CD4-positive, alpha-beta T cell (primary cell): Measurements from ENCODE around the gene SNAPC4. TPM values are rescaled to one million over a fixed set of nuclear protein-coding genes. Genes with fewer than 3 reads are reported as not detected.

Experiments used
- ATAC-seq: fragments of 200-7000 bp; cut with Tn5 transposase; one replicate; pipeline ENCODE4 v1.10.0; 2022; ENCODE audit warnings: mild to moderate bottlenecking; ENCODE audit not compliant: poor library complexity
- CTCF ChIA-PET: fragments of 350-600 bp; sonication (Branson Sonifier 250); formaldehyde crosslinking; loops from one replicate; lab custom pipeline; 2021; ENCODE audit warnings: antibody characterized with exemption, inconsistent platforms; lab: Charles Lee
- POLR2A ChIA-PET: fragments of 350-600 bp; sonication (Branson Sonifier 250); formaldehyde crosslinking; loops from one replicate; lab custom pipeline; 2021; ENCODE audit warnings: antibody characterized with exemption, inconsistent platforms; lab: Charles Lee
- DNase-seq, 14 experiments: peaks; one replicate each; pipeline ENCODE4 v3.0.0-alpha.2; 2013 to 2020; ENCODE audit warnings: mixed read lengths in 2 of 14
- H3K27ac ChIP-seq, 2 donors: one replicate each; pipeline versions ENCODE4 v1.5.1 to v1.7.0; 2013; ENCODE audit warnings: low read length in 2 of 2, low read depth in 1 of 2, mild to moderate bottlenecking in 1 of 2
- H3K27me3 ChIP-seq, 2 experiments: 1 replicate in 1 of 2; 2 replicates in 1 of 2; pipeline versions ENCODE4 v1.6.1 to v1.7.0; 2013; ENCODE audit warnings: low read length in 2 of 2, control low read depth in 1 of 2, mild to moderate bottlenecking in 1 of 2, moderate library complexity in 1 of 2; ENCODE audit not compliant: insufficient read depth in 2 of 2, control insufficient read depth in 1 of 2
- H3K36me3 ChIP-seq: one replicate; pipeline ENCODE4 v1.6.1; 2013; ENCODE audit warnings: low read length, control low read depth; ENCODE audit not compliant: insufficient read depth
- H3K4me1 ChIP-seq: one replicate; pipeline ENCODE4 v1.6.1; 2013; ENCODE audit warnings: low read length, control low read depth; ENCODE audit not compliant: insufficient read depth
- H3K4me3 ChIP-seq: one replicate; pipeline ENCODE4 v1.5.1; 2013; ENCODE audit warnings: mild to moderate bottlenecking, low read length, moderate library complexity
- H3K9me3 ChIP-seq, 2 experiments: 1 replicate in 1 of 2; 2 replicates in 1 of 2; pipeline versions ENCODE4 v1.6.1 to v1.7.0; 2013; ENCODE audit warnings: low read length in 2 of 2, mild to moderate bottlenecking in 2 of 2, control low read depth in 1 of 2, moderate library complexity in 1 of 2; ENCODE audit not compliant: control insufficient read depth in 1 of 2, insufficient read depth in 1 of 2
- H3K27ac Mint-ChIP-seq: one replicate; pipeline ENCODE4 v1.8.0; 2020; ENCODE audit warnings: mixed read lengths
- H3K27me3 Mint-ChIP-seq: one replicate; pipeline ENCODE4 v1.8.0; 2021; ENCODE audit warnings: mixed read lengths
- H3K36me3 Mint-ChIP-seq: one replicate; pipeline ENCODE4 v1.8.0; 2021; ENCODE audit warnings: low read depth, mixed read lengths
- H3K4me1 Mint-ChIP-seq: one replicate; pipeline ENCODE4 v1.8.0; 2021; ENCODE audit warnings: low read depth, mixed read lengths
- H3K4me3 Mint-ChIP-seq: one replicate; pipeline ENCODE4 v1.8.0; 2020; ENCODE audit warnings: mild to moderate bottlenecking, mixed read lengths
- H3K9me3 Mint-ChIP-seq: one replicate; pipeline ENCODE4 v1.8.0; 2020; ENCODE audit warnings: mixed read lengths
- CTCF ChIP-seq: fragments of 200-600 bp; IDR thresholded peaks from one replicate; pipeline ENCODE4 v1.8.0; 2022; ENCODE audit warnings: antibody characterized with exemption, mild to moderate bottlenecking
- intact Hi-C, 2 experiments: fragments of 100-400 bp; cut with DNase I in 1 of 2; cut with micrococcal nuclease in 1 of 2; formaldehyde crosslinking; loops; one replicate each; pipeline versions ENCODE4 v1.15.1 to v1.9.0; 2023 to 2025; cut with DNase I, micrococcal nuclease
- total RNA-seq, 174 experiments: library from RNA in 2 of 174; stranded (reverse) in 2 of 174; gene quantifications; one replicate each; pipeline ENCODE4 v1.2.3 and lab custom pipeline; 2021 to 2026

SNAPC4 gene
- total RNA-seq, 2 experiments from 2014 or later: 7.7 to 8.0 TPM

- DNase-seq (no peak), ATAC-seq (no peak)
- H3K9me3 ChIP-seq: no peaks in the 10 kb centered on the region
- Mint-ChIP-seq H3K36me3 (peaks cover 4% of the 10 kb centered on the region), H3K27ac (no peak overlapping the region), H3K9me3 (no peaks in the 10 kb centered on the region), H3K4me3 (no peak overlapping the region), H3K27me3 (no peaks in the 10 kb centered on the region), H3K4me1 (no peaks in the 10 kb centered on the region)
- ChIA-PET CTCF (no interaction called here), POLR2A (no interaction called here)
- H3K4me3 ChIP-seq: no peak overlapping the region
- no peak for TF ChIP-seq CTCF
- intact Hi-C loops: no loop called here
- peaks cover 26% of the 10 kb centered on the region for H3K36me3 ChIP-seq
- H3K27ac ChIP-seq: no peak overlapping the region
- H3K4me1 ChIP-seq: no peaks in the 10 kb centered on the region
- H3K27me3 ChIP-seq: peaks cover 4 to 5% of the 10 kb centered on the region in 2 experiments
Measured at GRCh38 chr9:136377341-136378169, 22.4 kb downstream of the SNAPC4 start.

GRCh38 chr9:136376457-136376856, 23.5 kb downstream of the SNAPC4 start:
- H3K4me1 Mint-ChIP-seq: no peaks in the 10 kb centered on the region
- Histone ChIP-seq H3K36me3 (peaks cover 17% of the 10 kb centered on the region), H3K4me1 (peaks cover 4% of the 10 kb centered on the region), H3K9me3 (no peaks in the 10 kb centered on the region), H3K27me3 (peaks cover 4 to 7% of the 10 kb centered on the region in 2 experiments), H3K4me3 (no peak overlapping the region), H3K27ac (no peak overlapping the region)
- H3K27ac Mint-ChIP-seq: no peak overlapping the region
- TF ChIP-seq CTCF: no peak
- no peaks in the 10 kb centered on the region for H3K9me3 Mint-ChIP-seq
- no peak overlapping the region for H3K4me3 Mint-ChIP-seq
- ChIA-PET POLR2A (no interaction called here), CTCF (no interaction called here)
- no peaks in the 10 kb centered on the region for H3K27me3 Mint-ChIP-seq
- no peak for DNase-seq
- ATAC-seq: no peak
- peaks cover 4% of the 10 kb centered on the region for H3K36me3 Mint-ChIP-seq
- intact Hi-C loops: no loop called here

GRCh38 chr9:136375096-136375495, 24.9 kb downstream of the SNAPC4 start:
- Histone ChIP-seq H3K27ac (no peak overlapping the region), H3K9me3 (no peaks in the 10 kb centered on the region), H3K4me1 (peaks cover 4% of the 10 kb centered on the region), H3K27me3 (peaks cover 4 to 7% of the 10 kb centered on the region in 2 experiments), H3K36me3 (peaks cover 5% of the 10 kb centered on the region), H3K4me3 (no peak overlapping the region)
- POLR2A ChIA-PET: interaction anchor here (1.0 kb wide), 1 partner anchor 11 kb away, joined by 3 read pairs; the partner anchor contains the start of gene DNLZ
- no peaks in the 10 kb centered on the region for H3K9me3 Mint-ChIP-seq
- intact Hi-C loops: no loop called here
- H3K27me3 Mint-ChIP-seq: no peaks in the 10 kb centered on the region
- no peak for ATAC-seq
- H3K4me3 Mint-ChIP-seq: no peak overlapping the region
- no peaks in the 10 kb centered on the region for H3K36me3 Mint-ChIP-seq
- CTCF ChIA-PET: interaction anchor here (0.9 kb wide), 1 partner anchor 11 kb away, joined by 3 read pairs; no protein-coding TSS in a partner anchor
- no peak for TF ChIP-seq CTCF
- no peak overlapping the region for H3K27ac Mint-ChIP-seq
- H3K4me1 Mint-ChIP-seq: no peaks in the 10 kb centered on the region
- no peak for DNase-seq
